Measurements from ENCODE around the gene ZSCAN5A. TPM values are rescaled to one million over a fixed set of nuclear protein-coding genes. Genes with fewer than 3 reads are reported as not detected.
"Not testable (repeated sequence)": the region's sequence is repeated elsewhere in the genome, so short reads cannot be mapped to it uniquely, and the experiment has no call there.

The ZSCAN5A gene
- polyA plus RNA-seq, 3 donors from 2014 or later: 4.3 to 11.4 (median 7.7) TPM

- H3K4me3 Mint-ChIP-seq: no peak overlapping the region
- peaks cover 3 to 25% (median 19%) of the 10 kb centered on the region in 3 donors for H3K36me3 Mint-ChIP-seq
- H3K27ac Mint-ChIP-seq: no peak overlapping the region
- peaks cover 7 to 11% (median 7%) of the 10 kb centered on the region in 3 donors for H3K27me3 Mint-ChIP-seq (ENCODE audit: low read depth in 3 of 3)
- no peaks in the 10 kb centered on the region for H3K9me3 Mint-ChIP-seq
- H3K4me1 Mint-ChIP-seq: peaks cover 13 to 16% of the 10 kb centered on the region in 2 donors
- DNase-seq: peak; percentile 44 to 49 (median 49)
These were observed 5.0 kb downstream of the ZSCAN5A start for GRCh38 chr19:56309511-56310185.

- peaks cover 9 to 12% of the 10 kb centered on the region in 2 donors for H3K4me1 Mint-ChIP-seq
- no peak for DNase-seq
- H3K9me3 Mint-ChIP-seq: no peaks in the 10 kb centered on the region
- H3K36me3 Mint-ChIP-seq: peaks cover 3 to 27% (median 25%) of the 10 kb centered on the region in 3 donors
- H3K27ac Mint-ChIP-seq: no peak overlapping the region
- peaks cover 0 to 3% (median 3%) of the 10 kb centered on the region in 3 donors for H3K27me3 Mint-ChIP-seq (ENCODE audit: low read depth in 3 of 3)
- H3K4me3 Mint-ChIP-seq: no peak overlapping the region
These were observed 5.8 kb downstream of the ZSCAN5A start for GRCh38 chr19:56308792-56309191.

DNA sequence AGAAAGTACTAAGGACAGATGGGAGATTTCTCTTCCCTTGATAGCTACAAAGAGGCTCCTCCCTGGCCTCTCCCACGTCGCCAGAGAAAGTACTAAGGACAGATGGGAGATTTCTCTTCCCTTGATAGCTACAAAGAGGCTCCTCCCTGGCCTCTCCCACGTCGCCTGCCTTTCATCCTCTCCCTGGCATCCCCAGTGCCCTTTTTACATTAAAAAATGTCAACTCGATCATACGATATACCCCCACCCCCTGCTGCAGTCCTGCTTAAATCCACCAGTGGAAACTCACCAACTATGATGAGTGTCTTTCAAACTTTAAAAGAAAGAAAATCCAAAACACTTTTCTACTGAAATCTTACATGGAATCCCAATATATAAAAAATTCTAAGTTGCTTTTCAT lies 7.6 kb downstream of the ZSCAN5A start:
- not testable (repeated sequence) for H3K27me3 Mint-ChIP-seq (ENCODE audit: low read depth in 3 of 3); DNase-seq; H3K9me3 Mint-ChIP-seq; H3K4me1 Mint-ChIP-seq; H3K4me3 Mint-ChIP-seq
- Mint-ChIP-seq H3K27ac (peak overlapping the region in 1 of 6 donors; percentile 48), H3K36me3 (peaks cover 0 to 27% (median 25%) of the 10 kb centered on the region in 3 donors)

DNA sequence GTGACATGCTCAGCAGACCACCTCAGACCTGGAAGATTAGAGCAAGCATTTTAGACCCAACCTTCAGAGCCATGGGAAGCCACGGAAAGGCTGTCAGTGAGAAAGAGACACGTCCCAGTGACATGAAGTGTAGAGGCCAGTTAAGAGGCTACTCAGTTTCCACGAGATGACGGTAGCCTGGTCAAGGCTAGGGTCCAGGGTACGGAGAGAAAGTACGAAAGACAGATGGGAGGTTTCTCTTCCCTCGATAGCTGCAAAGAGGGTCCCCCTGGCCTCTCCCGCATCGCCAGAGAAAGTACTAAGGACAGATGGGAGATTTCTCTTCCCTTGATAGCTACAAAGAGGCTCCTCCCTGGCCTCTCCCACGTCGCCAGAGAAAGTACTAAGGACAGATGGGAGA lies 8.6 kb downstream of the ZSCAN5A start:
- peaks cover 0 to 26% (median 22%) of the 10 kb centered on the region in 3 donors for H3K36me3 Mint-ChIP-seq
- no peak overlapping the region for H3K4me3 Mint-ChIP-seq
- H3K27me3 Mint-ChIP-seq (ENCODE audit: low read depth in 3 of 3): peaks cover 0 to 4% (median 3%) of the 10 kb centered on the region in 3 donors
- peaks cover 17 to 18% of the 10 kb centered on the region in 2 donors for H3K4me1 Mint-ChIP-seq
- H3K9me3 Mint-ChIP-seq: no peaks in the 10 kb centered on the region
- no peak for DNase-seq
- H3K27ac Mint-ChIP-seq: peak overlapping the region in 1 of 6 donors; percentile 52

- peaks cover 0 to 25% (median 18%) of the 10 kb centered on the region in 3 donors for H3K36me3 Mint-ChIP-seq
- no peak overlapping the region for H3K4me3 Mint-ChIP-seq
- peaks cover 20 to 27% of the 10 kb centered on the region in 2 donors for H3K4me1 Mint-ChIP-seq
- peak overlapping the region in 3 of 6 donors; percentile 53 to 69 (median 62) for H3K27ac Mint-ChIP-seq
- H3K9me3 Mint-ChIP-seq: no peaks in the 10 kb centered on the region
- H3K27me3 Mint-ChIP-seq (ENCODE audit: low read depth in 3 of 3): peaks cover 0 to 4% (median 1%) of the 10 kb centered on the region in 3 donors
- DNase-seq: no peak
These were observed 10.4 kb downstream of the ZSCAN5A start for GRCh38 chr19:56304243-56304642.

DNA sequence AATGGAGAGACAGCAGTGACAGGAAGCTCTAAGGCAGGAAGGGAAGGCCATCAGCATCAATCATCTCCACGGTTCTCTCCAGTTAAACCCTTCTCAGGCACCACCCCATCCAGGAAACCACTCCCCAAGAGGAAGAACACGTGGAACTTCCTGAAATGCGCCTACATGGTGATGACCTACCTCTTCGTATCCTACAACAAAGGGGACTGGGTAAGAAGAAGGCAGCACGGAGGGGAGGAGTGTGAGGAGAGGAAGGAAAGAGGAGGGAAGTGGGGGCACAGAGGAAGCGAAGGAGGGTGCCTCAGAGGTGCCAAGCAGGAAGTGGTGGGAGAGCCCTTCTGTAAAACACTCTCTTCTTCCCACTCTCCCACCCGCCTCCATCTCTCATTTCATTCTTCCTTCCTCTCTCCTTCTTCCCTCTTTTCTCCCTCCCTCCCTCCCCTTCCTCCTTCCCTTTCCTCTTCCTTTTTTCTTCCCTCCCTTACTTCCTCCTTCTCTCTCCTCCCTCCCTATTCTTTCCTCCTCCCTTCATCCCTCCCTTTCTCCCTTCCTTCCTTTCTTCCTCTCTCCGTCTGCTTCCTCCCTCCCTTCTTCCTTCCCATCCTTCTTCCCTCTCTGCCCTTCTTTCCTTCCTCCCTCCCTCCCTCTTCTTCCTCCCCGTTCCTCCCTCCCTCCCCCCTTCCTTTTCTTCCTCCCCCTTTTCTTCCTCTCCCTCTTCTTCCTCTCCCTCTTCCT lies 12.6 kb downstream of the ZSCAN5A start:
- Mint-ChIP-seq H3K4me1 (peaks cover 20 to 27% of the 10 kb centered on the region in 2 donors), H3K27me3 (ENCODE audit: low read depth in 3 of 3) (peaks cover 0 to 4% (median 3%) of the 10 kb centered on the region in 3 donors), H3K4me3 (peak overlapping the region; percentile 53 to 74 (median 69)), H3K9me3 (no peaks in the 10 kb centered on the region), H3K27ac (peak overlapping the region; percentile 47 to 86 (median 73)), H3K36me3 (peaks cover 7 to 23% (median 14%) of the 10 kb centered on the region in 3 donors)
- no peak for DNase-seq

DNA sequence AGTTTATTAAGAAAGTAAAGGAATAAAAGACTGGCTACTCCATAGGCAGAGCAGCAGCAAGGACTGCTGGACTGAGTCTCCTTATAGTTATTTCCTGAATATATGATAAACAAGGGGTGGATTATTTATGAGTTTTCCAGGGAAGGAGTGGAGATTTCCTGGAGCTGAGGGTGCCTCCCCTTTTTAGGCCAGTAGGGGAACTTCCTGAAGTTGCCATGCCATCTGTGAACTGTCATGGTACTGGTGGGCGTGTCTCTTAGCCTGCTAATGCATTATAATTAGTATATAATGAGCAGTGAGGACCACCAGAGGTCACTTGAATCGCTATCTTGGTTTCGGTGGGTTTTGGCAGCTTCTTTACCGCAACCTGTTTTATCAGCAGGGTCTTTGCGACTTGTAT lies 13.5 kb downstream of the ZSCAN5A start:
- H3K9me3 Mint-ChIP-seq: no peaks in the 10 kb centered on the region
- DNase-seq: no peak
- peaks cover 0 to 4% (median 3%) of the 10 kb centered on the region in 3 donors for H3K27me3 Mint-ChIP-seq (ENCODE audit: low read depth in 3 of 3)
- peak overlapping the region in 5 of 6 donors; percentile 51 to 86 (median 74) for H3K27ac Mint-ChIP-seq
- H3K4me1 Mint-ChIP-seq: peaks cover 20 to 27% of the 10 kb centered on the region in 2 donors
- H3K36me3 Mint-ChIP-seq: peaks cover 10 to 26% (median 19%) of the 10 kb centered on the region in 3 donors
- peak overlapping the region in 3 of 5 donors; percentile 59 to 71 (median 69) for H3K4me3 Mint-ChIP-seq

DNA sequence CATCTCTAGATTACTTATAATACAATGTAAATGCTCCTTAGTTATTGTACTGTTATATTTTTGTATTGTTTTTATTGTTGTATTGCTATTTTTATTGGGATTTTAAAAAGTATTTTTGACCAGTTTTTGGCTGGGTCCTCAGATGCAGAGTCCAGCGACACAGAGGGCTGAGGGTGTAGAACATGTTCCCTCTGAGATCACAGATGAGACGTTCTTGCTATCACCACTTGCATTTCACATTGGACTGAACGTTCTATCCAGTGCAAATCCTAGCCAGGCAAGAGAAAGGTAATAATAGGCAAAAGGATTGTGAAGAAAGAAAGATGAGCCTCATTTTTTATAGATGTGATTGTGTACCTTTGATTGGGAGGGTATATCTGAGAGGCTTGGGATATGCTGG lies 15.0 kb downstream of the ZSCAN5A start:
- Mint-ChIP-seq H3K4me3 (no peak overlapping the region), H3K4me1 (peaks cover 18 to 27% of the 10 kb centered on the region in 2 donors), H3K9me3 (no peaks in the 10 kb centered on the region), H3K27me3 (ENCODE audit: low read depth in 3 of 3) (peaks cover 0 to 4% (median 4%) of the 10 kb centered on the region in 3 donors), H3K27ac (no peak overlapping the region), H3K36me3 (peaks cover 10 to 23% (median 14%) of the 10 kb centered on the region in 3 donors)
- no peak for DNase-seq

GRCh38 chr19:56297010-56297409 lies 17.6 kb downstream of the ZSCAN5A start:
- no peaks in the 10 kb centered on the region for H3K9me3 Mint-ChIP-seq
- no peak overlapping the region for H3K4me3 Mint-ChIP-seq
- H3K27me3 Mint-ChIP-seq (ENCODE audit: low read depth in 3 of 3): peaks cover 0 to 3% (median 0%) of the 10 kb centered on the region in 3 donors
- H3K27ac Mint-ChIP-seq: no peak overlapping the region
- DNase-seq: no peak
- peaks cover 11 to 19% of the 10 kb centered on the region in 2 donors for H3K4me1 Mint-ChIP-seq
- peaks cover 14 to 26% (median 23%) of the 10 kb centered on the region in 3 donors for H3K36me3 Mint-ChIP-seq

DNA sequence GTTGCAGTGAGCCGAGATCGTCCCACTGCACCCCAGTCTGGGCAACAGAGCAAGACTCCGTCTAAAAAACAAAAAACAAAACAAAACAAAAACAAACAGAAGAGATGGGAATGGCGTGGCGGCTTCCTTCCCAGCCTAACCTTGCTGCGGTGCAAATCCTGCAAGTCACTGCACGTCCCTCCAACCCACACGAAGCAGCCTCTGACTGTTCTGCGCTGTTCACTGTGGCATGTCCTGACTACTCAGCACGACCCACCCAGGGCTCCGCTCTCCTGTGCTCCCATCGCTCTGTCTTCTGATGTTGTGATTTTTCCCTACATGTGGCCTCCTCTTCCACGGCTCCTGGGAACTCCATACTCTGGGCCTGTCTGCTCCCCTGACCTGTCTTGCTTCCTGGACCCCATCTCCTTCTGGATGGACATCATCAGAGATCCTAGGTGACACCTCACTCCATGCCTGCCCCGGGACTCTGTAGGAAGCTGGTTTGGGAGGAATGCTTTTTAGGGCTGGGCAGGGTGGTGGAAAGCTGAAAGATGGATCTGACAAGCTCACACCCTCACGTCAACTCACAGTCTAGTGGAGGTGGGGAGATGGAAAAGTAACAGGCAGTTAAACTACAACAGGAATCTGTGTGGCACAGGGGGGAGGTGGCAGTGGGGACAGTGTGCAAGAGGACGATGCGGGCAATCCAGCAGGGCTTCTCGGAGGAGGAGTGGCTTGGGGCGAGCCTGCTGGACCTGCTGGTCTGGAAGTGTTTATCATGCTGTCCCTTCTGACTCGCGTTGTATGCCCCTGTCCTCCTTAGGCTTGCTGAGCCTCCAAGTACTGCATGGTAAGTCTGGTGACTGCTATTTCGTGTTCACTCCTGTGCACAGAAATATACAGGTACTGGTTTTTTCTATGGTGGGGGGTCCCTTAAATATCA lies 18.8 kb downstream of the ZSCAN5A start:
- H3K4me1 Mint-ChIP-seq: peaks cover 1 to 6% of the 10 kb centered on the region in 2 donors
- H3K27me3 Mint-ChIP-seq (ENCODE audit: low read depth in 3 of 3): peaks cover 0 to 3% (median 0%) of the 10 kb centered on the region in 3 donors
- H3K4me3 Mint-ChIP-seq: no peak overlapping the region
- H3K9me3 Mint-ChIP-seq: no peaks in the 10 kb centered on the region
- no peak overlapping the region for H3K27ac Mint-ChIP-seq
- peaks cover 14 to 30% (median 20%) of the 10 kb centered on the region in 3 donors for H3K36me3 Mint-ChIP-seq
- no peak for DNase-seq

DNA sequence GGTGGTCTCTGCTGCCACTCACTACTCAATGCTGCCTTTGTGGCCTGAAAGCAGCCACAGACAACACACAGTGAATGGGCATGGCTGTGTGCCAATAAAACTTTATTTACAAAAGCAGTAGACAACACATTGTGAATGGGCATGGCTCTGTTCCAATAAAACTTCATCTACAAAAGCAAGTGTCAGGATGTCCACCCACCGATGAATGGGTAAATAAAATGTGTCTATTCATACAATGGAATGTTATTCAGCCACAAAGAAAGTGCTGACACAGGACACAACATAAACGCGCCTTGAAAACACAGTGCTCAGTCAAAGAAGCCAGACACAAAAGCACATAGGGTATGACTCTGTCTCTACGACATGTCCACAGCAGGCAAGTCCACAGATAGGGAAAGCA lies 20.1 kb downstream of the ZSCAN5A start:
- H3K9me3 Mint-ChIP-seq: no peaks in the 10 kb centered on the region
- peaks cover 0 to 3% (median 0%) of the 10 kb centered on the region in 3 donors for H3K27me3 Mint-ChIP-seq (ENCODE audit: low read depth in 3 of 3)
- H3K36me3 Mint-ChIP-seq: peaks cover 14 to 30% (median 20%) of the 10 kb centered on the region in 3 donors
- H3K4me1 Mint-ChIP-seq: no peaks in the 10 kb centered on the region
- no peak overlapping the region for H3K27ac Mint-ChIP-seq
- no peak overlapping the region for H3K4me3 Mint-ChIP-seq
- DNase-seq: no peak

DNA sequence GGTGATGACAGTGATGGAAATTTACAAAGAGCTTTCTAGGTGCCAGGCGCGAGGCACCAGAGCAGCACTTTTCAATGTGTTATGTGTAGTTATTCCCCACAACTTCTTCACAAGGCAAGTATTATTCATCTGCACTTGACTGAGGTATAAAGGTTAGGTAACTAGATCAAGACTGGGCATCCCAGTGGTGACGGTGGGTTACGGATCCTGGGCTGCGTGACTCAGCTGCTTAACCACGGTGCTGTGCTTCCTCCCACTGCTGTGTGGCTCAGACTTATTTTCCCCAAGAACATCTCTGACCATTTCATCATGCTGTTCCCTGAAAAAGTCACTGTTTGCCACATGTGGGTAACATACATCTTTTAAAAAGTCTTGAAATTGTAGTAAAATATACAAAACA lies 22.8 kb downstream of the ZSCAN5A start:
- H3K9me3 Mint-ChIP-seq: no peaks in the 10 kb centered on the region
- peaks cover 7 to 27% (median 16%) of the 10 kb centered on the region in 3 donors for H3K36me3 Mint-ChIP-seq
- H3K4me1 Mint-ChIP-seq: no peaks in the 10 kb centered on the region
- no peak overlapping the region for H3K4me3 Mint-ChIP-seq
- H3K27ac Mint-ChIP-seq: no peak overlapping the region
- H3K27me3 Mint-ChIP-seq (ENCODE audit: low read depth in 3 of 3): peaks cover 0 to 1% (median 0%) of the 10 kb centered on the region in 3 donors
- DNase-seq: no peak

GRCh38 chr19:56290104-56290503 lies 24.5 kb downstream of the ZSCAN5A start:
- Mint-ChIP-seq H3K27me3 (ENCODE audit: low read depth in 3 of 3) (peaks cover 0 to 1% (median 0%) of the 10 kb centered on the region in 3 donors), H3K36me3 (peaks cover 3 to 17% (median 8%) of the 10 kb centered on the region in 3 donors), H3K4me3 (no peak overlapping the region), H3K4me1 (no peaks in the 10 kb centered on the region), H3K27ac (no peak overlapping the region), H3K9me3 (no peaks in the 10 kb centered on the region)
- no peak for DNase-seq

Data from immature natural killer cell (primary cell).